Neural progenitor cell (in vitro differentiated cells): ENCODE data around the gene EDEM1. TPM values are rescaled to one million over a fixed set of nuclear protein-coding genes. Genes with fewer than 3 reads are reported as not detected.

Source experiments
- DNase-seq: peaks from one replicate; pipeline ENCODE4 v3.0.0-alpha.2; 2016; ENCODE audit warnings: low spot score
- H2AFZ ChIP-seq: fragments of 200-600 bp; sonication (generic); replicated peaks from 2 replicates; pipeline ENCODE4 v1.6.1; 2016; ENCODE audit warnings: antibody characterized with exemption
- H3F3A ChIP-seq: fragments of 200-600 bp; sonication (generic); 2 replicates; pipeline ENCODE4 v1.6.1; 2016; ENCODE audit warnings: antibody characterized with exemption, low read depth
- H3K27ac ChIP-seq: fragments of 200-600 bp; sonication (generic); 2 replicates; pipeline ENCODE4 v1.5.1; 2016; ENCODE audit warnings: mild to moderate bottlenecking
- H3K27me3 ChIP-seq: fragments of 200-600 bp; sonication (generic); 2 replicates; pipeline ENCODE4 v1.6.1; 2016; ENCODE audit warnings: mild to moderate bottlenecking, moderate library complexity
- H3K36me3 ChIP-seq: fragments of 200-600 bp; sonication (generic); 2 replicates; pipeline ENCODE4 v1.5.1; 2016
- H3K4me1 ChIP-seq: fragments of 200-600 bp; sonication (generic); 2 replicates; pipeline ENCODE4 v1.6.1; 2016; ENCODE audit warnings: mixed run types
- H3K4me2 ChIP-seq: fragments of 200-600 bp; sonication (generic); 2 replicates; pipeline ENCODE4 v1.6.1; 2016
- H3K4me3 ChIP-seq: fragments of 200-600 bp; sonication (generic); 2 replicates; pipeline ENCODE4 v1.5.1; 2016
- H3K79me2 ChIP-seq: fragments of 200-600 bp; sonication (generic); 2 replicates; pipeline ENCODE4 v1.6.1; 2016; ENCODE audit warnings: low read depth
- H3K9ac ChIP-seq: fragments of 200-600 bp; sonication (generic); 2 replicates; pipeline ENCODE4 v1.6.1; 2016
- H3K9me3 ChIP-seq: fragments of 200-600 bp; sonication (generic); 2 replicates; pipeline ENCODE4 v1.5.1; 2016; ENCODE audit warnings: low read depth
- H4K20me1 ChIP-seq: fragments of 200-600 bp; sonication (generic); 2 replicates; pipeline ENCODE4 v1.6.1; 2016; ENCODE audit warnings: low read depth
- H3K27ac Mint-ChIP-seq: 3 replicates; pipeline ENCODE4 v1.8.0; 2021; ENCODE audit warnings: mixed read lengths
- H3K27me3 Mint-ChIP-seq: 2 replicates; pipeline ENCODE4 v1.8.0; 2022; ENCODE audit warnings: low read depth, mild to moderate bottlenecking, inconsistent platforms, moderate library complexity, mixed read lengths; ENCODE audit not compliant: insufficient read depth
- H3K36me3 Mint-ChIP-seq: 3 replicates; pipeline ENCODE4 v1.8.0; 2021; ENCODE audit warnings: mixed read lengths
- H3K4me1 Mint-ChIP-seq: 3 replicates; pipeline ENCODE4 v1.8.0; 2021; ENCODE audit warnings: mixed read lengths
- H3K4me3 Mint-ChIP-seq: 3 replicates; pipeline ENCODE4 v1.8.0; 2021; ENCODE audit warnings: mild to moderate bottlenecking, moderate library complexity, mixed read lengths
- H3K9me3 Mint-ChIP-seq: 3 replicates; pipeline ENCODE4 v1.8.0; 2020; ENCODE audit warnings: mixed read lengths
- CTCF ChIP-seq: fragments of 200-600 bp; sonication (generic); IDR thresholded peaks from 2 replicates; pipeline ENCODE4 v1.5.1; 2017; ENCODE audit warnings: antibody characterized with exemption, mild to moderate bottlenecking
- EZH2 ChIP-seq: fragments of 200-600 bp; sonication (generic); IDR thresholded peaks from 2 replicates; pipeline ENCODE4 v1.6.1; 2017; ENCODE audit warnings: antibody characterized with exemption, mild to moderate bottlenecking, moderate library complexity
- EZH2phosphoT487 ChIP-seq: fragments of 200-600 bp; sonication (generic); IDR thresholded peaks from 2 replicates; pipeline ENCODE4 v1.6.1; 2017; ENCODE audit warnings: antibody characterized with exemption
- total RNA-seq: library from RNA; depleted of rRNA; stranded (reverse); fragments of >200 nt; gene quantifications from 2 replicates; pipeline ENCODE4 v1.2.3, GENCODE V29; 2015; ENCODE audit warnings: low replicate concordance

Gene EDEM1
- total RNA-seq, 1 donor from 2014 or later = 11.8 TPM

- H3K9me3 ChIP-seq = no peaks in the 10 kb centered on the region
- H3K4me1 Mint-ChIP-seq = no peaks in the 10 kb centered on the region
- H3F3A ChIP-seq = no peaks in the 10 kb centered on the region
- no peaks in the 10 kb centered on the region for H3K36me3 Mint-ChIP-seq
- no peak overlapping the region for H3K4me3 ChIP-seq
- DNase-seq = no peak
- no peak overlapping the region for H3K4me2 ChIP-seq
- peaks cover 4% of the 10 kb centered on the region for H3K27me3 Mint-ChIP-seq
- no peaks in the 10 kb centered on the region for H3K9me3 Mint-ChIP-seq
- H3K27ac ChIP-seq = no peak overlapping the region
- H3K36me3 ChIP-seq = no peaks in the 10 kb centered on the region
- no peak overlapping the region for H3K27ac Mint-ChIP-seq
- H4K20me1 ChIP-seq = no peaks in the 10 kb centered on the region
- H3K27me3 ChIP-seq = no peaks in the 10 kb centered on the region
- TF ChIP-seq CTCF (no peak), EZH2 (no peak), EZH2phosphoT487 (no peak)
- H3K4me3 Mint-ChIP-seq = no peak overlapping the region
- no peak overlapping the region for H3K9ac ChIP-seq
- H2AFZ ChIP-seq = no peak overlapping the region
- H3K79me2 ChIP-seq = no peaks in the 10 kb centered on the region
- H3K4me1 ChIP-seq = no peaks in the 10 kb centered on the region
Measured at GRCh38 chr3:5229414-5229813, 41.9 kb downstream of the EDEM1 start.

GRCh38 chr3:5231074-5231473 is 43.6 kb downstream of the EDEM1 start:
- Histone ChIP-seq H3K27me3 (no peaks in the 10 kb centered on the region), H3K36me3 (no peaks in the 10 kb centered on the region), H3K9me3 (no peaks in the 10 kb centered on the region), H3K4me2 (no peak overlapping the region), H3K9ac (no peak overlapping the region), H3F3A (no peaks in the 10 kb centered on the region), H3K27ac (no peak overlapping the region), H4K20me1 (no peaks in the 10 kb centered on the region), H3K4me3 (no peak overlapping the region), H3K79me2 (no peaks in the 10 kb centered on the region), H2AFZ (no peak overlapping the region), H3K4me1 (no peaks in the 10 kb centered on the region)
- TF ChIP-seq EZH2phosphoT487 (no peak), CTCF (no peak), EZH2 (no peak)
- H3K9me3 Mint-ChIP-seq = no peaks in the 10 kb centered on the region
- no peaks in the 10 kb centered on the region for H3K36me3 Mint-ChIP-seq
- H3K4me1 Mint-ChIP-seq = no peaks in the 10 kb centered on the region
- peaks cover 6% of the 10 kb centered on the region for H3K27me3 Mint-ChIP-seq
- no peak overlapping the region for H3K4me3 Mint-ChIP-seq
- no peak overlapping the region for H3K27ac Mint-ChIP-seq
- no peak for DNase-seq

DNA sequence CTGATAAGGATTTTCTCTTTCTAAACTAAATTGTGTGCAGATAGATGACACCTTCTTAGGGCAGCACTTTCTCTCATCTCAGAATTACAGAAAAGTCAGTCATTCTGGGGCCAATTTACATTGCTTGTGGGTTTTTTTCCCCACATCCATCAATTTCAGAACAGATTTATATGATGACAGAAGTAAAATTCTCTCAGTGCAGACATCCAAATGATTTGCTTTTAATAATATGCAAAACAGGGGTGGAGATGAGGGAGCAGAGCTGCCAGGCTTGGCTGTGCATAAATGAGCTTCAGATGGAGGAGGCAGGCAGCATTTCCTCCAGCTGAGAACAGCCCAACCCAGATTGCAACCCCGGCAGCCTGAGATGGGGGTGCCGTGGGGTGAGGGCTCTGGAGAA is 44.0 kb downstream of the EDEM1 start:
- Histone ChIP-seq H2AFZ (no peak overlapping the region), H3K27me3 (no peaks in the 10 kb centered on the region), H3K9me3 (no peaks in the 10 kb centered on the region), H4K20me1 (no peaks in the 10 kb centered on the region), H3K4me3 (no peak overlapping the region), H3F3A (no peaks in the 10 kb centered on the region), H3K36me3 (no peaks in the 10 kb centered on the region), H3K4me2 (no peak overlapping the region), H3K79me2 (no peaks in the 10 kb centered on the region), H3K27ac (no peak overlapping the region), H3K9ac (no peak overlapping the region), H3K4me1 (no peaks in the 10 kb centered on the region)
- H3K9me3 Mint-ChIP-seq = no peaks in the 10 kb centered on the region
- H3K4me1 Mint-ChIP-seq = no peaks in the 10 kb centered on the region
- no peaks in the 10 kb centered on the region for H3K36me3 Mint-ChIP-seq
- no peak for TF ChIP-seq EZH2phosphoT487
- TF ChIP-seq CTCF = no peak
- TF ChIP-seq EZH2 = no peak
- no peak overlapping the region for H3K27ac Mint-ChIP-seq
- H3K4me3 Mint-ChIP-seq = no peak overlapping the region
- H3K27me3 Mint-ChIP-seq = peaks cover 6% of the 10 kb centered on the region
- no peak for DNase-seq
